GM21737 (cell line): Measurements from ENCODE around the gene TSPAN5.

Source experiments
- ATAC-seq: cut with Tn5 transposase; IDR thresholded peaks from one replicate; pipeline ENCODE4 v1.9.1; 2021; ENCODE audit warnings: mild to moderate bottlenecking, moderate library complexity; ENCODE audit not compliant: unreplicated experiment

The TSPAN5 gene

GRCh38 chr4:98601708-98602107 lies 56.7 kb downstream of the TSPAN5 start:
- no peak for ATAC-seq

GRCh38 chr4:98599617-98600205 lies 58.7 kb downstream of the TSPAN5 start:
- ATAC-seq, result no peak

- no peak for ATAC-seq
Observed at GRCh38 chr4:98586962-98587354, 71.5 kb downstream of the TSPAN5 start.

- ATAC-seq, result no peak
Observed at GRCh38 chr4:98586291-98586961, 72.0 kb downstream of the TSPAN5 start.

- ATAC-seq, result no peak
Observed at GRCh38 chr4:98585596-98585995, 72.8 kb downstream of the TSPAN5 start.

- no peak for ATAC-seq
Observed at GRCh38 chr4:98584265-98584664, 74.1 kb downstream of the TSPAN5 start.

GRCh38 chr4:98583265-98583664 lies 75.1 kb downstream of the TSPAN5 start:
- ATAC-seq, result no peak

GRCh38 chr4:98581126-98581525 lies 77.3 kb downstream of the TSPAN5 start:
- no peak for ATAC-seq

GRCh38 chr4:98577956-98578355 lies 80.5 kb downstream of the TSPAN5 start:
- ATAC-seq, result no peak

- no peak for ATAC-seq
Observed at GRCh38 chr4:98574816-98575215, 83.6 kb downstream of the TSPAN5 start.

- no peak for ATAC-seq
Observed at GRCh38 chr4:98573791-98574190, 84.6 kb downstream of the TSPAN5 start.

GRCh38 chr4:98572697-98573096 lies 85.7 kb downstream of the TSPAN5 start:
- ATAC-seq, result no peak

GRCh38 chr4:98571161-98571786 lies 87.1 kb downstream of the TSPAN5 start:
- ATAC-seq, result no peak

- ATAC-seq, result no peak
Observed at GRCh38 chr4:98570151-98570797, 88.1 kb downstream of the TSPAN5 start.

- no peak for ATAC-seq
Observed at GRCh38 chr4:98568941-98569663, 89.3 kb downstream of the TSPAN5 start.

GRCh38 chr4:98567611-98568010 lies 90.8 kb downstream of the TSPAN5 start:
- ATAC-seq, result no peak

- no peak for ATAC-seq
Observed at GRCh38 chr4:98566361-98567008, 91.9 kb downstream of the TSPAN5 start.

GRCh38 chr4:98565681-98566301 lies 92.6 kb downstream of the TSPAN5 start:
- ATAC-seq, result no peak

- no peak for ATAC-seq
Observed at GRCh38 chr4:98564852-98565251, 93.6 kb downstream of the TSPAN5 start.

GRCh38 chr4:98560321-98560720 lies 98.1 kb downstream of the TSPAN5 start:
- no peak for ATAC-seq
